ENCODE data around the gene ARHGEF1. TPM values are rescaled to one million over a fixed set of nuclear protein-coding genes. Genes with fewer than 3 reads are reported as not detected.
"Not testable (repeated sequence)": the region's sequence is repeated elsewhere in the genome, so short reads cannot be mapped to it uniquely, and the experiment has no call there.

The ARHGEF1 gene
- total RNA-seq, 1 donor from 2014 or later: 24.2 TPM

DNA sequence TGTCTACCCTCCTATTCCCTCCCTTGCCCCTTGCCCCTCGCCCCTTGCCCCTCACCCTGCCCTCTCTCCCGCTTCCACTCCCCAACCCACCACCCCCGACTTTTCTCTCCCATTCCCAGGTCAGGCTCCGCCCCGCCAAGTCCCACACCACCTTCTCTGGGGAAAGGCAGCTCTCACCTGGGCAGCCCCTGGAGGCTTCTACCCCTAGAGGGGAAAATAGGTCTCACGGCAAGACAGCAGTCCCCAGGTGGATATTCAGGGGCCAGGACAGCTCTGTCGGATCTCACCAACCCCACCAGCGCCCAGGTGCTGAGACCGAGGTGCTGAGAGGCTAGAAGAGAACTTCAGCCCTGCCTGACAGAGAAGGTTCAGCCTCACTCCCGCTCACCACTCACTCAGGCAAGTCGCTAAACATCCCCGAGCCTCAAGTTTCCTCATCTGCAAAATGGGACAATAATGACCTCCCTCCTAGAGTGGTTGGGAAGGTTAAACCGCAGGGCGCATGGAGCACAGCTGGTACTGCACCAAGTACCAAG, 46.6 kb downstream of the ARHGEF1 start:
- no peak for DNase-seq (ENCODE audit: low read depth)

DNA sequence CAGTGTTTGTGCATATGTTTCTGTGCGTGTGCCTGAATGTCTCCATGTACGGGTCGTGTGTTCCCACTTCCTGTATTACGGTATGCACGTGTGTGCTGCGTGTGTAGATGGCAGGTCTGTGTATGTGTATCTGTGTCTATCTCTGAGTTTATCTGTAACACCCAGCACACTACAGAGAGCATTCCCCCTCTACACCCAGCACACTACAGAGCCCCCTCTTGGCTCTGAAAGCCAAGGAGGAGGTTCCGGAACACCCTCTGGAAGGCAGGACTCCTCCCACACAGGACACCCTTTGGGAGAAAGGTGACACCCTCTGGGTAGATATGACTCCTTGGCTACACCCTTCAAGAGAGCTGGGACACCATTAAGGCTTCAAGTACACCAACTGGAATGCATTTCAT, 47.3 kb downstream of the ARHGEF1 start:
- DNase-seq (ENCODE audit: low read depth): no peak

GRCh38 chr19:41930926-41931592, 48.1 kb downstream of the ARHGEF1 start:
- DNase-seq (ENCODE audit: low read depth): no peak

GRCh38 chr19:41932259-41932719, 49.3 kb downstream of the ARHGEF1 start:
- DNase-seq (ENCODE audit: low read depth): no peak

DNA sequence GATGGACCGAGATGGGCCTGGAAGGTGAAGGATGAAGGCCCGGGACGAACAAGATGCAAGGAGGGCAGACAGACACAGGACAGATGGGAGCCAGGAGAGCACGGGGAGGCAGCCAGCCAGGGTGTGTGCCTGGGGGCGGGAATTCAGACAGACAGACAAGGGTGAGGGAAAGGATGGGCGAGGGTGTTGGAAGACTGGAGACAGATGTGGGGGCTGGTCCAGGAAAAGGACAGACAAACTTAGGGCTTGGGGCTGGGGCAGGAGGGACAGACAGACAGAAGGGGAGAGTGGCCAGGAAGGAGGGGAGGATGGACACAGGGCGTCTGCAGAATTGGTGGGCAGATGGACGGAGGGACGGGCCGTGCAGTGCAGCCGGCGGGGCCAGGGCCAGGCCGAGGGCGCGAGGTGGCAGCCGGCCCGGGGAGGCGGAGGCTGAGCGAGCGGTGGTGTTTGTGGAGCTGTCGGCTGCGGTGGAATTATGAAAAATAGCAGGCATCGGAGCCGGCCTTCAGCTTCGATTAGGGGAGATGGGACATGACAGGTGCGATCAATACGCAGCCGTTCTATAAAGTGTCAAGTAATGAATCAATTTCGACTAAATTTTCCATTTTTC, 49.8 kb downstream of the ARHGEF1 start:
- DNase-seq (ENCODE audit: low read depth): no peak

GRCh38 chr19:41933693-41934426, 50.9 kb downstream of the ARHGEF1 start:
- DNase-seq (ENCODE audit: low read depth): no peak

GRCh38 chr19:41934849-41935374, 51.9 kb downstream of the ARHGEF1 start:
- peak; percentile 77 for DNase-seq (ENCODE audit: low read depth)

DNA sequence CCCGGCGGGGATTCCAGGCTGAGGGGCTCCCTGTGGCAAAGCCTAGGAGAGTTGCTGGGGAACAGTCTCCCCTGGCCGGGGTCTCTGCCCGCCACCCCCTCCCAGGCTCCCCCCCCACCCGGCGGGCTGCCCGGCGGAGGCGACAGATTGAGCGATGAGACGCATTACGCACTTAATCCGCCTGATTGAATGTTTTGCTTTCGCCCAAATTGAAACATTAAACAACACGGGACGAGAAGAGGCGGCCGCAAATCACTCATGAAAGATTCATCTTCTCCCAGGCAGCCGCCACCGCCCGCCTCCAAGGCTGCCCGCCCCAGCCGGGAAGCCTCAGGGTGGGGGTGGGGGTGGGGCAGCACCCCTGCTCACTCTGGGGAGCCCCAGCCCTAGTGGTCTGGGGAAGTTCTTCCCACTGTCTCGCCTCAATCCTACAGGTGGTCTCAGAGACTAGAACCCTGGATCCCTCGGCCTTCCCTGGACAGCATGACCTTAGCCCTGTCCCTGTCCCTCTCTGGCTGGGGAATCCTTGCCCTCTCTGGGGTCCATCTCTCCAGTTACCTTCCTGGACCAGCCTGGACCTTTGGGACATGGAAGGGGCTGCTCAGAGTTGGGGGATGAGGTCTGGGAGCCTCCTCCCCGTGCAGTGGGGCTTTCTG, 52.9 kb downstream of the ARHGEF1 start:
- DNase-seq (ENCODE audit: low read depth): no peak

DNA sequence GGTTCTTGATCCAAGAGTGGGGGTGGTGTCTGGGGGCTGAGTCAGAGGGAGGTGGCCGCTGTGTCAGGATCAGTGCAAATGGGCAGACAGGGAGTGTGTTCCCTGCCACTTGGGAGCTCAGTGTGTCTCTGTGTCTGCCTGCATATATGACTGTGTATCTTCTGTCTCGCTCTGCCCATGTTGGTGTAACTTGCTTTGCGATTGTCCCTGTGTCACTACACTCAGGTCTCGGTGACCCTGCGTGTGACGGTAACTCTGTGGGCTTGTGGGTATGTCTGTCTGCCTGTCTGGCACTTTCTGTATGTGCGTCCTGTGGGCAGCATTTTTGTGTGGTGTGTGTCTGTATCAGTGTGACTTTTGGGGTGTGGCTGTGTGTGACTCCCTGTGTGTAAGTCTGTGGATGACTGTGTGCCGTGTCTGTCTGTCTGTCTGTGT, 53.4 kb downstream of the ARHGEF1 start:
- no peak for DNase-seq (ENCODE audit: low read depth)

GRCh38 chr19:41936961-41937360, 54.0 kb downstream of the ARHGEF1 start:
- no peak for DNase-seq (ENCODE audit: low read depth)

- no peak for DNase-seq (ENCODE audit: low read depth)
Measured at GRCh38 chr19:41937525-41938468, 54.8 kb downstream of the ARHGEF1 start.

- not testable (repeated sequence) for DNase-seq (ENCODE audit: low read depth)
Measured at GRCh38 chr19:41939209-41939608, 56.2 kb downstream of the ARHGEF1 start.

GRCh38 chr19:41939861-41940730, 57.1 kb downstream of the ARHGEF1 start:
- no peak for DNase-seq (ENCODE audit: low read depth)

DNA sequence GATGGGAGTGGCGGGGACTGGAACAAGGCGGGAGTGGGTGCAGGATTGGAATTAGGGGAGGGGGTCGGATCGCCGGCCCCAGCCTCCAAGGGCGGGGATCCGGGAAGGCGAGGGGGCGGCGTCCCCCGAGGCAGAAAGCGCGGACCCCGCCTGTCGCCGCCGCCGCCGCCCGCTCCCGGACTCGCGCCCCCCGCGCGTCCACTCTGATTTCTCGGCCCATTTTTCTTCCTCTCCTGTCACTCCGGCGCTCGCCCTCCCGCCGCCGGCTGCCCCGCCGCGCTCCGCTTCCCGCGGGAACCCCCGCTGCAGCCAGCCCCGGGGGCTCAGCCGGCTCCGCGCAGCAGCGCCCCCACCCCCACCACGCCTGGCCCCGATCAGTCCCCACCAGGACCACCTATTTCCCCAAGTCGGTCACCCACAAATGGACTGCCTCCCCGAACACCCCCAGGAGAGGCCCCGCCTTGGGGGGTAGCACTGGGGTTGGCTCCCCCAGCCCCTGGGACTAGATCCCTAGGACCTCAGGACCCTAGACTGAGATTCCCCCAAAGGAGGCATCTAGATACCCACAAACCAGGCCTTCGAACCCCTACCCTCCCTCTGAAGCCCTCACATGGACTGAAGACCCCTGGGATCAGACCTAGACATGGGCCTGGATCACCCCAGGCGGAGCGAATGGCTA, 57.9 kb downstream of the ARHGEF1 start:
- DNase-seq (ENCODE audit: low read depth): no peak

DNA sequence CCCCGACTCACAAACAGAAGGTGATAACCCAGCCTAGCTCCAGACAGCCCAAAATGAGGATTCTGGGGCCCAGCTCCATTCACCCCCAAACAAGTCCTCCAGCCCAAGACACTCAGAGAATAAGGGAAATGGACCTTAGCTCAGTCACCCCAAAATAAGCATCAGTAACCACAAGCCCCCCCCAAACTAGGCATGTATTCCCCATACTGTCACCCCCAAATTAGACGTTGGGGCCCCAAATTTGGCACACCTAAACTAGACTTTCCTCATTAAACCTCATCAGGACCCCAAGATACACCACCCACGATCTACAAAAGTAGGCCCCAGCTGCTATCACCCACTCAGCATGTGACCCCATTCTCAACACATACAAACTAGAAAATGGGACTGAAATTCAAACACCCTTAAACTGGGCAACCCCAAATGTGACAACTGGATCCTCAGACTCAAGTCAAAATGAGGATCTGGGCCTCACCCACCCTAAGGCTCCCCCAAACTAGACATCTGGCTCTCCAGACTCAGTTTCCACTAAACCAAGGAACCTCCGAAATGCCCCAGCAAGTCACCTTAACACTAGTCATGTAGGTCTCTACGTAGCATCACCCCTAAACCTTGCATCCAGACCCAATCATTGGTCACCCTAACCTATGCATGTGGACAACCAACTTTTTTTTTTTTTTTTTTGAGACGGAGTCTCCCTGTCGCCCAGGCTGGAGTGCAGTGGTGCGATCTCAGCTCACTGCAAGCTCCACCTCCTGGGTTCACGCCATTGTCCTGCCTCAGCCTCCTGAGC, 58.6 kb downstream of the ARHGEF1 start:
- no peak for DNase-seq (ENCODE audit: low read depth)

GRCh38 chr19:41944336-41944735, 61.4 kb downstream of the ARHGEF1 start:
- DNase-seq (ENCODE audit: low read depth): no peak

GRCh38 chr19:41945135-41945766, 62.3 kb downstream of the ARHGEF1 start:
- DNase-seq (ENCODE audit: low read depth): no peak
